ENCODE data around the gene COTL1.

COTL1 gene

GRCh38 chr16:84594725-84595038, 23.2 kb downstream of the COTL1 start:
- DNase-seq: no peak

DNA sequence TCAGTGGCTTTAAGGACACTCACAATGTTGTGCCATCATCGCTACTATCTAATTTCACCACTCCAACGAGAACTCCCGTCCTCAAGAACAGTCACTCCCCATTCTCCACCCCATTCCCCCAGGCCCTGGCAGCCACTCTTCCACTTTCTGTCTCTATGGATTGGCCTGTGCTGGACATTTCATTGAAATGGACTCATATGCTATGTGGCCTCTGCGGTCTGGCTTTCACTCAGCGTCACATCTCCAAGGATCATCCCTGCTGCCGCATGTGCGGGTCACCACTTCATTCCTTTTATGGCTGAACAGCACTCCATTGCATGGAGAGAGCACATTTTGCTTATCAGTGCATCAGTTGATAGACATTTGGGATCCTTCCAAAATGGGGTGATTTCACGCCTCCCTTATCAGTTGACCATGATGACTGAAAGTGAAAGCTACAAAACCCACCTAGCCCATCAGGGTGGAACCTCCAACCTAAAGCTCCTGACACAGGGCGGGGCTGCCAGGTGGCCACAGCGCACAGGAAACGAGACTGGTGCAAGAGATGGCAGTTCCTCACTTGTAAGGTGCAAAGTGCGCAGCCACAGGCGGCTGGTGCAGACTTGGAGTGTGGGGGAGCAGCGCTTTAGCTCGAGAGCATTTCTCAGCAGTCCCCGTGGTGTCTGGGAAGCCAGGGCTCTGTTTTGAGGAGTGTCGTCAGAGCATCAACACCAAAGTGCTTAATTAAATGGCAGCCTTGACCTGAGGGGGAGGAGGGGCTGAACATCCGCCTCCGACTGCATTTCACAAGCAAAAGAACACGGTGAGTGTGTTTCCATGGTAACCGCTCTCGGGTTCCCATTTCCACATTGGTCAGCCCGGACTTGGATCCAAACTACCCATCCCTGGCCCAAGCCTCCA, 23.8 kb downstream of the COTL1 start:
- DNase-seq: peak; percentile 62

DNA sequence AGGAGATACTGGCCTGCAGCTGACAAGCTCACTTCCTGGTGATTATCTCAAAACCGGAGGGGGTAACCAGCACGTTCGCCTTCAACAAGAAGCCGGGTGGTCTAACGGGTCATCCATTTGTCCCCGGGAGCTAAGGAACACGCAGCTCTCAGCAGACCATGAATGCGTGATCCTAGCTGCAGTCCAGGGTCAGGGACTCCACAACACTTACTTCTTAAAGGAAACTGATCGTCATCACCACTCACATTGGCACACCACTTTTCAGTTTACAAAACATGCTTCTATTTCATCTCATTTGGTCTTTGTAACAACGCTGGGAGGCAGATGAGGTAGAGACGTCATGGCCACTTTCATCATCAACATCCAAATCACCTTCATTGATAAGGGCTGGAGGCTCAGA, 25.2 kb downstream of the COTL1 start:
- no peak for DNase-seq

DNA sequence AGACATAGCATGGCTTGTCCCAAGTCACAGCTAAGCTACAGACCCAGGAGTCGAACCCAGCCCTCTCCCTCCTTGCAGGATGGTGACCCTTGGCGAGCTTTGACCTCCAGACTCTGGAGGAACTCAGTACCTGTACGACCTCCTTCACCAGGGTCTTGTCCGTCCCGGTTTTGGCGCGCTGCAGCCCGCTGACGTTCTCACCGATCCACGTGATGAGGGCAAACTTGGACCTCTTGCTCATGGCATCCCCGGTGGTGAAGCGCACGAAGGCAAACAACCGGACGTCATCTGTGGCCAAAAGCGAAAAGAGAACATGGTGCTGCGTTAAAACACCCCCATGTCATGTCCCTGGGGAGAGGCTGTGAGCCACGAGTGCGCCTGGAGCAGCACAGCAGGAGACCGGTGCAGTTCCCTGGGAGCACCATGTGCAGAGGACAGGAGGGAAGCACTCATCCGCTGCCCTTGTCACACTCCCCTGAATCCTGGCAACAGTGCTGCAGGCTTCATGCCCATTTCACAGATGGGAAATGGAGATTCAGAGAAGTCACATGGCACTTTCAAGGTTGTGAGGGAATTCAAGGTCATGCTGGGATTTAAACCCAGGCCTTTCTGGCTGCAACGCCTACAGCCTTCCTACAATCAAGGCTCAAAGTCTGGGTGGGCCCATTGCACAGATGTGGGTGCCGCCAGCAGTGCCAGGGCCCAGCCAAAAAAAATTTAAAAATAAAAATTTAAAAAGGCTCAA, 27.7 kb downstream of the COTL1 start:
- DNase-seq: no peak

DNA sequence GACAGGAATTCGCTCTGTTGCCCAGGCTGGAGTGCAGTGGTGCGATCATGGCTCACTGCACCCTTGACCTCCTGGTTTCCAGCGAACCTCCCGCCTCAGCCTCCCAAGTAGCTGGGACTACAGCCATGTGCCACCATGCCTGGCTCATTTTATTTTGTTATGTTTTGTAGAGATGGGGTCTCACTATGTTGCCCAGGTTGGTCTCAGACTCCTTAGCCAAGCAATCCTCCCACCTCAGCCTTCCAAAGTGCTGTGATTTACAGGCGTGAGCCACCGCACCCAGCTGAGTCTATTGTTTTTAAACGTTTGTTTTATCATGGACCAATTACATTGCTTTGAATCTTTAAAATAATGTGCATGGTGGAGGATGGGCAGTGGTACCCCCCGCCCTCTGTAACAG, 28.9 kb downstream of the COTL1 start:
- no peak for DNase-seq

- DNase-seq: peak; percentile 59
Measured at GRCh38 chr16:84585886-84586285, 32.0 kb downstream of the COTL1 start.

- DNase-seq: no peak
Measured at GRCh38 chr16:84585467-84585866, 32.4 kb downstream of the COTL1 start.

DNA sequence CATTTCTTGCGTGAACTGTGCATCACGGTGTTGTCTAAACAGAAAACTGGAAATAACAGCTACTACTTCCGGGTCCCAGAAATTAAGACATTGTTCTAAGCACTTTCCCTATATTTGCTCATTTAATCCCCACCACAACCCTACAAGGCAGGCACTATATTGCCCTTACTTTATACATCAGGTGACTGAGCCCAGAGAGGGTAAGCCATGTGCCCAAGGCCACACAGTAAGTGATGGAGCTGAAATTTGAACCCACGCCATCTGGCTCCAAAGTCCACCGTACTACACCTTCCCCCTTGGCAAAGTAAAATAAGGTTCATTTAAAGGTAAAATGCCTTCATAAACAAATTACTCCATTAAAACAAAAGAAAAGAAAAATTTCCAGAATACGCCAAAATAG, 33.2 kb downstream of the COTL1 start:
- DNase-seq: no peak

DNA sequence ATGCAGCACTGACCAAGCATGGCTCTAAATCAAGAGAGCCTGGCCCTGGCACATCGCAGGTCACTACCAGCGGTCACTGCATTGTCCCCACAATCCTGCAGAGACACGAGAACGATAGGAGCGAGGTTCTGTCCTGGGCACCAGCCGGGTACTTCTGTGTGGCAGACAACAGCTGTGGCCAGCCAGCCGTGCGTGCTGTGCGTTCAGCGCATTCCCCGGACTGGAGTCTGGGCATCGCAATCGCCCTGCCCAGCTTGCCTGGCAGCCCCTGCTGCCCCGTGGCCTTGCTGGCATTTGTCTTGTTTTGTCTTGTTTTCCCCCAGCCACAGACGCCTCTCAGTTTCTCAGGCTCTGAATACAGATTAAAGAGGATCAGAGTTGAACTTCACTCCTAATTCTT, 33.9 kb downstream of the COTL1 start:
- DNase-seq: no peak

- no peak for DNase-seq
Measured at GRCh38 chr16:84582958-84583516, 34.8 kb downstream of the COTL1 start.

DNA sequence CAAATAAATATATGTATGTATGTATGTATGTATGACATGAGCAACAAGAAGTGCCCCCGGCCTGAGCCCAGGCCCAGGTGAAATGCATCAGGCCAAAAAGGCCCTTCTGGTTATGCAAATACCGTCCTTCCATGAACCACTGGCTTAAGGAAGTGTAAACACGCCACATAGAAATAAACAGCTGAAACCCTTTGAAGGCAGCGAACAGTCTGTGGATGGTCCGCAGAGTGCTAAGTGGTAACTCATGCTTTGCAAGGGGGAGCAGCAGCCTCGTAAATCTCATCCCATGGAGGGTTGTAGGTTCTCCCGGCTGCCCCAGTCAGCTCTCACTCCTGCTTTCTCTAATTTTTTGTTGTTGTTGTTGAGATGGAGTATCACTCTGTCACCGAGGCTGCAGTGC, 36.7 kb downstream of the COTL1 start:
- no peak for DNase-seq

DNA sequence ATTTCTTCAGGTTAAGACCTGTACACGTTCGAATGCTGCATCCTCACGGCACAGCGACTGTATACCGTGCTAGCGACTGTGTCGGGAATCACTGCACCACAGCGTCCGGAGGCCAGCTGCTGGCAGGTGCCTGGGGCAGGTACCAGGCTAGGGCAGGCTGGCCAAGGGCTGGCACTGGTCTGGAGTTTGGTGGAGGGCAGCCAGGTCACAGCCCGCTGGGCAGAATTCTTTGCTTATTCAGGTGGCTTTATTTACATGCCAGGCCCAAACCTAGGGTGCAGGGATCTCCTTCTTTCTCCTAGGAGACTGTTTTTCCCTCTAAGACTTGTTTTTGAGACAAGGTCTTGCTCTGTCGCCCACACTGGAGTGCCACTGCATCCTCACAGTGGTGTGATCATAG, 37.9 kb downstream of the COTL1 start:
- no peak for DNase-seq

GRCh38 chr16:84578538-84579126, 39.2 kb downstream of the COTL1 start:
- DNase-seq: no peak

GRCh38 chr16:84577034-84577803, 40.7 kb downstream of the COTL1 start:
- DNase-seq: no peak

GRCh38 chr16:84575914-84576313, 42.0 kb downstream of the COTL1 start:
- no peak for DNase-seq

GRCh38 chr16:84574191-84574590, 43.7 kb downstream of the COTL1 start:
- DNase-seq: no peak

GRCh38 chr16:84572096-84572495, 45.8 kb downstream of the COTL1 start:
- no peak for DNase-seq

DNA sequence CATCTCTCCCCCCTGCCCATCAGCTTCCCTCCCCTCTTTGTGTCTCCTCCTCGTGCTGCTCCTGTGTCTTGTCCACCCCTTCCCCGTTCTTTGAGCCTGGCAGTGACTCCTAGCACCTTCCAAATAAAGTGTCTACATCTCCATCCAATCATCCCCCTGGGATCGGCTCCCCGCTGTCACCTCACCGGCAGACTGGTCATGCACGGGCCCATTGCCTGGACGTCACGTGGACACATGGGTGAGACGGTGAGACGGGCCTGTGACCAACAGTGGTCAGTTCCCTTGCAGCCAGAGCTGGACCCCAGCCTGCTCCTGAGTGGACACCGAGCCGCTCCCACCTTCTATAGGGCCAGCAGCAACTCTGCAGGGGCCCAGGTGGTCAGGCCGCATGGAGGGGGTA, 46.4 kb downstream of the COTL1 start:
- no peak for DNase-seq

- DNase-seq: no peak
Measured at GRCh38 chr16:84570739-84571403, 47.0 kb downstream of the COTL1 start.

DNA sequence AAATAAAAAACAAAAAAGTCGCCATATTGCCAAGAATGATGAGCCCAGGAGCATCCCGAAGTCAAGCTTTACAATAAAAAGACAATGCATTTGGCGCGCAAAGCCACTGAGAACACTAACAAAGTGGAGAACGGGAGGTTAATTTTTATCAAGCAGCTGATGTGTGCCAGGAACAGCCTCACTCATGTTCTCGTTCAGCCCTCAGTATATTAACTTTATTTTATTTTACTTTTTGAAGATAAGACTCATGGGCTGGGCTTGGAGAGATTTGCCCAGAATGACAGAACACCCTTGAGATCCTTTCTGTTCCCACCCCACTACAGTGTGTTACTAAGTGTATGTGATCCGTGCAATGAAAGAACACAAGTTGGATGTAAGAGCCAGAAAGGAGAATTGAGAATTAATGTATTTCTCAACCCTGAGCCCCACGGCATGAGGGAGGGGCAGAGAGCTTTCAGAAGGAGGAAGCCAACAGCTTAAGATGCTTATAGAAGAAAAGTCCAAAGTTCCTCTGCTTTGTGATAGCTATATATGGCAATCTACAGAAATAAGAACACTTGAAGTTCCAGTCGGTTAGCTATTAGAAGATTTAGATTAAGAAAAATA, 48.4 kb downstream of the COTL1 start:
- no peak for DNase-seq

GRCh38 chr16:84568066-84568465, 49.8 kb downstream of the COTL1 start:
- DNase-seq: no peak

Data from NCI-H2227 treated with DMSO at 0.1 percent for 48 hours (cell line).